Esophagus muscularis mucosa (tissue), 4 donors: ENCODE data around the gene MICAL3.

ENCODE experiments used
- CTCF ChIP-seq, 3 experiments: fragments of 200-600 bp in 2 of 3; fragments of 450-650 bp in 1 of 3; sonication (generic) in 2 of 3; IDR thresholded peaks; one replicate each; pipeline ENCODE4 v1.5.1; 2017 to 2019; ENCODE audit warnings: antibody characterized with exemption in 3 of 3, mild to moderate bottlenecking in 2 of 3, moderate library complexity in 1 of 3
- EP300 ChIP-seq: sonication (generic); formaldehyde crosslinking; IDR thresholded peaks from one replicate; pipeline ENCODE4 v1.6.1; 2017; ENCODE audit warnings: antibody characterized with exemption
- POLR2AphosphoS5 ChIP-seq, 2 donors: sonication (generic); formaldehyde crosslinking; IDR thresholded peaks; one replicate each; pipeline ENCODE4 v1.6.1; 2017; ENCODE audit warnings: antibody characterized with exemption in 2 of 2

GRCh38 chr22:18001040-18001893 lies 23.1 kb downstream of the MICAL3 start:
- TF ChIP-seq CTCF (IDR thresholded peaks at IDR 0.05) (peak; percentile 56 to 70 (median 59)), POLR2AphosphoS5 (IDR thresholded peaks at IDR 0.05) (peak; percentile 84 to 97), EP300 (no peak)
